Endothelial cell of hepatic sinusoid (primary cell): ENCODE data around the gene RPL18.
"Not testable (repeated sequence)": the region's sequence is repeated elsewhere in the genome, so short reads cannot be mapped to it uniquely, and the experiment has no call there.

ENCODE experiments used
- in situ Hi-C: cut with HindIII; loops from 2 replicates; pipeline ENCODE4 v1.10.0; 2017; ENCODE audit warnings: low sequenced_read_pairs

RPL18 gene

DNA sequence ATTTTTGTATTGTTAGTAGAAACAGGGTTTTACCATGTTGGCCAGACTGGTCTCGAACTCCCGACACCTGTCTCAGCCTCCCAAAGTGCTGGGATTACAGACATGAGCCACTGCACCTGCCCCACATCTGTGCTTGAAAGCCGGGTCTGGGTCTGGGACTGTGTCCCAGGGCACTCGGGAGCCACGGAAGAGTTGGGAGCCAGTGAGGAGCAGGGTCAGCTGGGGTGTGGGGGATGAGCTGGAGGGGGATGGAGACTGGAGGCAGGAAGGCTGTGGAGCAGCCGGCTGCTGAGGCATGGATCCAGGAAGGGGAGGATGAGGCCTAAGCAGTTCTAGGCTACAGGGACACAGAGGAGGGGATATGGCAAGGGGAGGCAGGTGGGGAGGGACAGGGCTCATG lies 23.1 kb downstream of the RPL18 start:
- in situ Hi-C loops, result no loop called here

DNA sequence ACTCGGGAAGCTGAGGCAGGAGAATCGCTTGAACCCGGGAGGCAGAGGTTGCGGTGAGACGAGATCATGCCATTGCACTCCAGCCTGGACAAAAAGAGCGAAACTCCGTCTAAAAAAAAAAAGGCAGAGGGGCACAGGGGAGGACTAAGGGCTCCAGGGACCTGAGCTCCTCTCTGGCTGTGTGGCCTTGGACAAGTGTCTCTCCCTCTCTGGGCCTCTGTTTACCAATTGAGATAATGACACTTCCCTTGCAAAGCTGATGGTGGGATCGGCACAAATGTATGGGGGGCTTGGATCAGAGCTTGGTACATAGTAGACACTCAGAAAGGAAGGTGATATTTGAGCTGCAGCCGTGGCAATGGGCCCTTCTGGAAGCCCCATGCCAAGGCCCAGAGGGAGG lies 23.8 kb downstream of the RPL18 start:
- in situ Hi-C loops, result no loop called here

DNA sequence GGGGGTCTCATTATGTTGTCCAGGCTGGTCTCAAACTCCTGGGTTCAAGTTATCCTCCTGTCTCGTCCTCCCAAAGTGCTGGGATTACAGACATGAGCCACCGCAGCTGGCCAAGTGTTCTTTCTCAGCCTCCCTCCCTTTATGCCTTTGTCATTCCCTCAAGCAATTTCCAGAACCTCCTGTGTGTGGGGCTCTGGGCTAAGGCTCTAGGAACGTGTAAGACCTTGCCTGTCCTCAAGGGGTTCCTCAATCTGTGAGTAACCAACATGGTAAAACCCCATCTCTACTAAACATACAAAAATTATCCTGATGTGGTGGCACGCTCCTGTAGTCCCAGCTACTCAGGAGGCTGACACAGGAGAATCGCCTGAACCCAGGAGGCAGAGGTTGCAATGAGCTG lies 28.0 kb downstream of the RPL18 start:
- in situ Hi-C loops, result no loop called here

DNA sequence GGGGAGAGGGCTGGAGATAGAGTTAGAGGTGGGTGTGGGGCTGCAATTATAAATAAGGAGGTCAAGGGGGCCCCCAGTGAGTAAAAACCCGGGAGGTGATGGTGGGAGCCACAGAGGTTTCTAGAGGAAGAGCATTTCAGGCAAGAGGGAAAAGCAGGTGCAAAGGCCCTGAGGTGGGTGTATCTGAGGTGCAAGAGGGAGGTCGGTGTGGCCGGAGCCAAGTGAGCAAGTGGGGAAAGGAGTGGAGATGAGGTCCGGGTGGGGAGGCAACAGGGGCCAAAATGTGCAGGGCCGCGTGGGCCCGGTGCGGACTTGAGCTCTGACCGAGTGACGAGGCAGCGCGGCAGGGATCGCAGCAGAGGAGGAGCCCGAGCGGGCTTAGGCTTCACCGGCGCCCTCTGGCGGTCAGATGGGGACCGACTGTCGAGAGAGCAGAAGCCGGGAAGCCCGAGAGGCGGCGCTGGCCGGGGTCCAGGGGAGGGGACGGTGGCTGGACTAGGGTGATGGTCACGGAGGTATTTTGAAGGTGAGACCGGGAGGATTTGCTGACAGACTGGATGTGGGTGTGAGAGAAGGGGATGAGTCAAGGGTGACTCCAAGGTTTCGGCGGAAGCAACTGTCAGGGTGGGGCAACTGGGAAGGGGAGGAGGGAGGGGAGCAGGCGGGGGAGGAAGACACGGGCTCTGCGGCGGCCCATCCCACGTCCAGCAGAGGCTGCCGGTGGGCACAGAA lies 30.1 kb downstream of the RPL18 start:
- in situ Hi-C loops, result no loop called here

DNA sequence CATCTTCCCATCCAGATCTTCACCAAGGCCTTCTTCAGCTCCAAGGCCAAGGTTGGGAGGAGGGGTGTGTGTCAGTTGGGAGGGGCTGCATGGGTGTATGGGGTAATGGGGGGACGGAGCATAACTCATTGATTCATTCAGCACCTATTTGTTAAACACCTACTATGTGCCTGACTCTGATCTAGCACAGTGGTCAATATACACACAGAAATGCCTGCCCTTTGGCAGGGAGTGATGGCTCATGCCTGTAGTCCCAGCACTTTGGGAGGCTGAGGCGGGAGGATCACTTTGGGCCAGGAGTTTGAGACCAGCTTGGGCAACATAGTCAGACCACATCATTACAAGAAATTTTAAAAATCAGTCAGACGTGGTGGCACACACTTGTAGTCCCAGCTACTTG lies 31.6 kb downstream of the RPL18 start:
- in situ Hi-C loops, result no loop called here

DNA sequence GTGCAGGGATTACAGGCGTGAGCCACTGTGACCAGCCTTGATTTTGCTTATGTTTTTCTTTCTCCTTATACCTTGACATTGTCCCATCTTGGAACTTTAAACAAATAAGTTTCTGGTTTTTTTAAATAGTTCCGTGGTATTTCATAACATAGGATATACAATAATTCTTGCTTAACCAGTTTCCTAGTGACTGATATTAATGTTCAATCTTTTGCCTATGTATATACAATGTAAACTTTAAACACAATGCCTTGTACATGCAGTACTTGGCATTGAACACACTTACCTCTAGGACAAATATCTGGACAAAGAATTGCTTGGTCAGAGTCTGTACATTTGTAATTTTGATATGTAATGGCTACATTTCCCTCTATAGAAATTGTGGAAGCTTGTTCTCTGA lies 36.8 kb downstream of the RPL18 start:
- in situ Hi-C loops, result no loop called here

DNA sequence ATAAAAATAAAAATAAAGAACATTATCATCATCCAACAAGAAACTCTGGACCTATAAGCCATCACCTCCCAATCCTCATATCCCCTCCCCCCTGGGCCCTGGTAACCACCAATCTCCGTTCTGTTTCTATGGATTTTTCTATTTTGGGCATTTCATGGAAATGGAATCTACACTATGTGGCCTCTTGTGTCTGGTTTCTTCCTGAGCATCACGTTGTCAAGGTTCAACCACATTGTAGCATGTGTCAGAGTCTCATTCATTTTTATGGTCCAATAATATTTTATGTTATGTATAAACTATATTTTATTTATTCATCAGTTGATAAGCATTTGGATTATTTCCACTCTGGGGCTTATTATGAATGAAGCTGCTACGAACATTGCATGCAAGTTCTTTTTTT lies 40.1 kb downstream of the RPL18 start:
- in situ Hi-C loops, result no loop called here

DNA sequence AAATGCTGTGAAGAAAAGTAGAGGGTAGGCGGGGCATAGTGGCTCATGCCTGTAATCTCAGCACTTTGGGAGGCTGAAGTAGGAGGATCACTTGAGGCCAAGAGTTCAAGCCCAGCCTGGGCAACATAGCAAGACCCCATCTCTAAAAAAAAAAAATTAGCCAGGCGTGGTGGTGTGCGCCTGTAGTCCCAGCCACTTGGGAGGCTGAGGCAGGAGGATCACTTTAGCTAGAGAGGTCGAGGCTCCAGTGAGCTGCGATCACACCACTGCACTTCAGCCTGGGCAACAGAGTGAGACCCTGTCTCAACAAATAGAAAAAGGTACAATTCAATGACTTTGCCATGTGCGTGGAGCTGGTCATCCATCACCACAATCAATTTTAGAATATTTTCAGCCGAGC lies 41.1 kb downstream of the RPL18 start:
- in situ Hi-C loops, result not testable (repeated sequence)

DNA sequence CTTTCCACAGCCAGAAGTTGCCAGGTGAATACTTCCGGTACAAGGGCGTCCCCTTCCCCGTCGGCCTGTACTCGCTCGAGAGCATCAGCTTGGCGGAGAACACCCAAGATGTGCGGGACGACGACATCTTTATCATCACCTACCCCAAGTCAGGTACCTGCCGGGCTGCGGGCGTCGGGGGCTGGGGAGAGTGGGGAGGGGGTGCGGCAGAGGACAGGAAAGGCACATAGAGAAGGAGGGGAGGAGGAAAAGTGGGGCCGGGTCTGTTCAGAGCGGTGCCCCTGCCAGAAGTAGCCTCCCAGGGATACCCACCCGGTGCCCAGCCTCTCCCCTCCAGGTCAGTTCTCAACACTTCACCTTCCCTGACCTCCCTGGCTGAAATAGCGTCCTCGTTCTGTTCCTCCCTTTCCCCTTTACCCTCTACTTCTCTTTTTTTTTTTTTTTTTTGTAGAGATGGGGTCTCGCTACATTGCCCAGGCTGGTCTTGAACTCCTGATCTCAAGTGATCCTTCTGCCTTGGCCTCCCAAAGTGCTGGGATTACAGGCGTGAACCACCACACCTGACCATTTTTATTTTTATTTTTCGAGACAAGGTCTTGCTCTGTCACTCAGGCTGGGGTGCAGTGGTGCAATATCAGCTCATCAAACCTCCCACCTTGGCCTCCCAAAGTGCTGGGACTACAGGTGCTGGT lies 42.9 kb downstream of the RPL18 start:
- in situ Hi-C loops, result no loop called here

DNA sequence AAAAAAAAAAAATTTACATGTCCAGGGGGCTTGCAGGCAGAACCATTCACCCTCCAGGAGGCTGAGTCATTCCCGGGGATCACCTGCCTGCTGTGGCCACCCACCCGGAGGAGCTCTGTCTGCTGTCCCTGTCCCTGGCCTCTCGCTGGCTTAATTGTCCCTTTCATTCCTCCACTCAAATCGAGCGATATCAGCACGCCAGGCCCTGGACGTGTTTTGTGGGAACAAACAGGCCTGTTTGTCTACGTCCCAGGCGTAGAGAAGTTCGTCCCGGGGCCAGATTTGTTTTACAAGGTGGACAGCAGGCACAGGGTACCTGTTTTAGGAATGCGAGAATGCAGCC lies 45.8 kb downstream of the RPL18 start:
- in situ Hi-C loops, result no loop called here

DNA sequence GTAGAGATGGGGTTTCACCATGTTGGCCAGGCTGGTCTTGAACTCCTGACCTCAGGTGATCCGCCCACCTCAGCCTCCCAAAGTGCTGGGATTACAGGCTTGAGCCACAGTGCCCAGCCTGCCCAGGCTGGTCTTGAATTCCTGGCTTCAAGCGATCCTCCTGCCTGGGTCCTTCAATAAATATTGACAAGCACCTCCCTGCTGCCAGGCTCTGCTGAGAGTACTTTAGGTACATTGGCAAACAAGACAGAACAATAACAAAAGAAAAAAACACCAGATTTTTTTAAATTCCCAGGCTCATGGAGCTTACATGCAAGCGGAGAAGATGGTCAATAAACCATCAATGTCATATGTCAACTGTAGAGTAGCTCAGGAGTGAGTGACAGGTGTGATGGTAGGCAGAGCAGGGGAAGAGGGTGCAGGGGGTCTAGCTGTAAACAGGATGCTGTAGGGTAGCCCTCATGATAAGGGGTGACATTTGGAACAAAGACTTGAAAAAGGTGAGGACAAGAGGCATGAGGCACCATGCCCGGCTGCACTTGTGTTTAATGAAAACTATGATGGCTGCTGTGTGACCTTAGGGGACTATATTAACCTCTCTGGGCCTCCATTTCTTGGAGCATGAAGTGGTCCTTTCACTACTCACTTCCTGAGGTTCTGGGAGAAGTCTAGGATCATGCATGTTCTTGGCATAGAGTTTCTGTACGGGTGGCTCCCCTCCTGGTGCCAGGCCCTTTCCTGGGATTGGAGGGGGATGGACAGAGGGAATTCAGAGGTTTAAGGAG lies 47.4 kb downstream of the RPL18 start:
- in situ Hi-C loops, result no loop called here

DNA sequence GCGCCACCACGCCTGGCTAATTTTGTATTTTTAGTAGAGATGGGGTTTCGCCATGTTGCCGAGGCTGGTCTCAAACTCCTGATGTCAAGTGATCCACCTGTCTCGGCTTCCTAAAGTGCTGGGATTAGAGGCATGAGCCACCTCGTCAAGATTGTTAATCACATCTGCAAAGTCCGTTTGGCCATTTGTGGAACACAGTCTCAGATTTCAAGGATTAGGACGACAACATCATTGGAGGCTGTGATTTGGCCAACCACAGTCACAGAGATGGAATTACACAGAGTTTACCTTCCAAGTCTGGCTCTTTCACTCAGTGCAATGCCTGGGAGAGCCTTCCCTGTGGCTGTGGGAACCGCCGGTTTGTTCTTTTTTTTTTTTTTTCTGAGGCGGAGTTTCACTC lies 49.2 kb downstream of the RPL18 start:
- in situ Hi-C loops, result no loop called here

DNA sequence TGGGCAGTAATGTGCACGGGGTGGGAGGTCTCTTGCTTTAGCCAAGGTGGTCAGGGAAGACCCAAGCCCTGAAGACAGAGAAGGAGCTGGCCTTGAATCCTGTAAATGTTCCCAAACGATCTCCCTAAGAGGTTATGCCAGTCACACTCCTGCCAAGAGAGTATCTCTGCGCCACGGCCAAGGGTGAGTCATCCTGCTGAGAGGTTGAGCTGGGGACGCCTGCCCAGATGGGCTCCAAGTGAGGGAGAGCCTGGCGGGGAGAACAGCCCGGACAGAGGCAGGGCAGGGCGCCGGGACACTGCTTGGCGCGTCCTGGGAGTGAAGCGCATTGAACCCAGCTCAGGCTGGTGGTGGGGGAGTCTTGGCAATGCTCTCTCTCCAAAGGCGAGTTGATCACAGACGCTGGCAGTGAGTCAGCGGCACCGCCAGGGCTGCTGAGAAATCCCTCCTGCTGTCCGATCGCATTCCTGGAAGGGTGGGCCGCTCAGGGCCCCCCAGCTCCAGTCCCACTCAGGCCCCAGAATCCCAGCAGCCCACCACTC lies 50.6 kb downstream of the RPL18 start:
- in situ Hi-C loops, result no loop called here
